DOHH2 (cell line): Measurements from ENCODE around the gene MCAT.

Experiments
- H3F3A ChIP-seq: fragments of 200-600 bp; sonication (generic), shearing (Covaris generic); 2 replicates; pipeline ENCODE4 v1.6.0; 2016; ENCODE audit warnings: antibody characterized with exemption, mild to moderate bottlenecking; ENCODE audit not compliant: control insufficient read depth, insufficient read depth
- H3K27ac ChIP-seq: fragments of 200-600 bp; sonication (generic); 2 replicates; pipeline ENCODE4 v1.5.1; 2014; ENCODE audit warnings: low read depth, mild to moderate bottlenecking, low read length, moderate library complexity
- H3K27me3 ChIP-seq: fragments of 200-600 bp; sonication (generic); 2 replicates; pipeline ENCODE4 v1.6.1; 2014; ENCODE audit warnings: mild to moderate bottlenecking, low read length, mixed read lengths; ENCODE audit not compliant: control insufficient read depth
- H3K36me3 ChIP-seq: fragments of 200-600 bp; sonication (generic); 2 replicates; pipeline ENCODE4 v1.6.1; 2014; ENCODE audit warnings: mild to moderate bottlenecking, low read length, moderate library complexity, mixed read lengths; ENCODE audit not compliant: control insufficient read depth
- H3K4me1 ChIP-seq: fragments of 200-600 bp; sonication (generic); 2 replicates; pipeline ENCODE4 v1.6.1; 2014; ENCODE audit warnings: mild to moderate bottlenecking, low read length, mixed read lengths; ENCODE audit not compliant: control insufficient read depth
- H3K4me2 ChIP-seq: fragments of 200-600 bp; sonication (generic); 2 replicates; pipeline ENCODE4 v1.6.0; 2014; ENCODE audit warnings: mild to moderate bottlenecking, low read length, moderate library complexity
- H3K4me3 ChIP-seq: fragments of 200-600 bp; sonication (generic); 2 replicates; pipeline ENCODE4 v1.5.1; 2014; ENCODE audit warnings: mild to moderate bottlenecking, low read length, mixed read lengths
- H3K79me2 ChIP-seq: fragments of 200-600 bp; sonication (generic); 2 replicates; pipeline ENCODE4 v1.6.1; 2014; ENCODE audit warnings: mild to moderate bottlenecking, low read length, mixed read lengths; ENCODE audit not compliant: control insufficient read depth
- H3K9me2 ChIP-seq: fragments of 200-600 bp; sonication (generic); replicated peaks from 2 replicates; pipeline ENCODE4 v1.6.1; 2014; ENCODE audit warnings: mild to moderate bottlenecking, low read length, mixed read lengths; ENCODE audit not compliant: control insufficient read depth
- H3K9me3 ChIP-seq: fragments of 200-600 bp; sonication (generic); 2 replicates; pipeline ENCODE4 v1.6.1; 2014; ENCODE audit warnings: antibody characterized with exemption, low read length, mixed read lengths; ENCODE audit not compliant: control insufficient read depth, insufficient read depth
- H4K20me1 ChIP-seq: fragments of 200-600 bp; sonication (generic); 2 replicates; pipeline ENCODE4 v1.6.0; 2014; ENCODE audit warnings: low read depth, mild to moderate bottlenecking, antibody characterized with exemption, low read length, moderate library complexity; ENCODE audit not compliant: control insufficient read depth, insufficient read depth
- EZH2phosphoT487 ChIP-seq: fragments of 200-600 bp; sonication (generic); IDR thresholded peaks from 2 replicates; pipeline ENCODE4 v1.6.1; 2017; ENCODE audit warnings: borderline replicate concordance, mild to moderate bottlenecking, antibody characterized with exemption, low read length, moderate library complexity, mixed read lengths
- TF ChIP-seq, protein P1 (sequence below): fragments of 200-600 bp; sonication (generic); IDR thresholded peaks from one replicate; pipeline ENCODE4 v1.5.1; 2014; ENCODE audit warnings: antibody characterized with exemption, mild to moderate bottlenecking, low read depth, low read length; ENCODE audit not compliant: poor library complexity, severe bottlenecking

Gene MCAT

DNA sequence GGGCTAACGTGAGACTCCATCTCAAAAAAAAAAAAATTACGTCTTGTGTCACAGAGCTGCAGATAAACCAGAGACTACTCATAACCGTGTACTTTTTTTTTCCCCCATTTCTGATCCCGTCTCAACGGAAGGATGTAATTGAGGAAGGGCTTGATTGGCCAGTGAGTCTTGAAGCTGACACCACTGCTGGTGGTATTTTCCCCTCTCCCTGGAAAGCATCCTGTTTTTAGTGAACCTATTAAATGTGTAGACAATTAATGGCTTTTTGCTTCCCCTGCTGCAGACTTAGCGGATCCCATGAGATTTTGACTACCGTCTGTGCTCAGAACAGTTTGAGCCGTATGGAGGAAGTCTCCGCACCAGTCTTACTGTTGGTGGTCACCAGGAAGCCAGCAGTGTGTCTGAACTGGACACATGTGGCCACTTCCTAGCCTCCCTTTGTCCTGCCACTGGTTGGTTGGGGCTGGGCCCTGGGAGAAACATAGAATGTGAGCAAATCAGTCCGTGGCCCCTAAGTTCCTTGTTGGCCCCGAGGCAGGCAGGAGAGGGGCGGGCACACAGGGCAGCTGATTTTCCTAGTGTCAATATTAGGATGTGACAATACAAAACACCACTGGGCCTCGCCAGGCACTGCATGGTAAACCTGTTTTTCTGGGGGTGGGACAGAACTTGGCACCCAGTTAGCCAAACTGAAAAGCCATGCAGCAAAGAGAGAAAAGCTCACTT lies 29.5 kb downstream of the MCAT start:
- H4K20me1 ChIP-seq, result no peaks in the 10 kb centered on the region
- H3K9me3 ChIP-seq, result no peaks in the 10 kb centered on the region
- peaks cover 66% of the 10 kb centered on the region for H3K27me3 ChIP-seq
- TF ChIP-seq, protein P1, sequence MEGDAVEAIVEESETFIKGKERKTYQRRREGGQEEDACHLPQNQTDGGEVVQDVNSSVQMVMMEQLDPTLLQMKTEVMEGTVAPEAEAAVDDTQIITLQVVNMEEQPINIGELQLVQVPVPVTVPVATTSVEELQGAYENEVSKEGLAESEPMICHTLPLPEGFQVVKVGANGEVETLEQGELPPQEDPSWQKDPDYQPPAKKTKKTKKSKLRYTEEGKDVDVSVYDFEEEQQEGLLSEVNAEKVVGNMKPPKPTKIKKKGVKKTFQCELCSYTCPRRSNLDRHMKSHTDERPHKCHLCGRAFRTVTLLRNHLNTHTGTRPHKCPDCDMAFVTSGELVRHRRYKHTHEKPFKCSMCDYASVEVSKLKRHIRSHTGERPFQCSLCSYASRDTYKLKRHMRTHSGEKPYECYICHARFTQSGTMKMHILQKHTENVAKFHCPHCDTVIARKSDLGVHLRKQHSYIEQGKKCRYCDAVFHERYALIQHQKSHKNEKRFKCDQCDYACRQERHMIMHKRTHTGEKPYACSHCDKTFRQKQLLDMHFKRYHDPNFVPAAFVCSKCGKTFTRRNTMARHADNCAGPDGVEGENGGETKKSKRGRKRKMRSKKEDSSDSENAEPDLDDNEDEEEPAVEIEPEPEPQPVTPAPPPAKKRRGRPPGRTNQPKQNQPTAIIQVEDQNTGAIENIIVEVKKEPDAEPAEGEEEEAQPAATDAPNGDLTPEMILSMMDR, result no peak
- TF ChIP-seq EZH2phosphoT487, result no peak
- H3K4me2 ChIP-seq, result no peak overlapping the region
- peaks cover 47% of the 10 kb centered on the region for H3K4me1 ChIP-seq
- H3K27ac ChIP-seq, result no peak overlapping the region
- H3K79me2 ChIP-seq, result no peaks in the 10 kb centered on the region
- H3F3A ChIP-seq, result no peaks in the 10 kb centered on the region
- no peak overlapping the region for H3K4me3 ChIP-seq
- no peaks in the 10 kb centered on the region for H3K9me2 ChIP-seq
- H3K36me3 ChIP-seq, result no peaks in the 10 kb centered on the region

DNA sequence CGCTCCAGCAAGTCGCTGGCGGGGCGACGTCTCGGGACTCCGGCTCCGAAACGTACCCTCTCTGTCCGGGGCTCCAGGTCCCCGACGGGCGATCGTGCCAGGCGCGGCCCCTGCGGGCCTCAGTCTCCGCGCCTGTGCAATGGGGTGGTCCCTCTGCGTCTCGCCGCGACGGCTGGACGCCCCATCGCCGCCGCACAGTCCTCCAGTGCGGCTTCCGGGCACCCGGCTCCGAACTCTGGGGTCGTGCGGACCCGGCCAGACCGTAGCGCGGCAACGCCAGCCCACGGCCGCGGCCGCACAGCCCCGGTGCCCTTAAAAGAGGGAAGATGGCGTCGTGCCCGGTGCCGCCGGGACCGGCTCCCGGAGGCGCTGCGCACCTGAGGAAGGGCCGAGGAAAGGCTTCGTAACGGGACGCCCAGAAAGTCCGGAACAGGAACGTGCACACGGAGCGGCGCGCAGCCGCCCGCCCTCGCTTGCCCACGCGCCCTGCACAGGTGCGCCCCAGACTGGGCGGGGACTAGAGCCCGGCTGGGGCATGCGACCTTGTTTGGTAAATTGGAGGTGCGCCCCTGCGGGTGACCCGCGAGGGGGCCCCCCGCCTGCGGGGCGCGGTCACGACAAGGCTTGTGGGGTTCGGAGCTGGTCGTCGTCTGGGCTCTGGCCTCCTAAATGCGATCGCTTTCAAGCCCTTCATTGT lies 32.1 kb downstream of the MCAT start:
- H3K79me2 ChIP-seq, result no peaks in the 10 kb centered on the region
- no peak overlapping the region for H3K27ac ChIP-seq
- peak overlapping the region; percentile 98 for H3K4me2 ChIP-seq
- peaks cover 32% of the 10 kb centered on the region for H3K4me1 ChIP-seq
- H3K27me3 ChIP-seq, result peaks cover 62% of the 10 kb centered on the region
- H3K36me3 ChIP-seq, result no peaks in the 10 kb centered on the region
- H3K9me3 ChIP-seq, result no peaks in the 10 kb centered on the region
- H3K4me3 ChIP-seq, result peak overlapping the region; percentile 84
- no peaks in the 10 kb centered on the region for H4K20me1 ChIP-seq
- H3F3A ChIP-seq, result no peaks in the 10 kb centered on the region
- no peaks in the 10 kb centered on the region for H3K9me2 ChIP-seq
- TF ChIP-seq EZH2phosphoT487, result peak; percentile 84; the same call in 1 of the 2 replicates
- TF ChIP-seq, protein P1, result no peak

DNA sequence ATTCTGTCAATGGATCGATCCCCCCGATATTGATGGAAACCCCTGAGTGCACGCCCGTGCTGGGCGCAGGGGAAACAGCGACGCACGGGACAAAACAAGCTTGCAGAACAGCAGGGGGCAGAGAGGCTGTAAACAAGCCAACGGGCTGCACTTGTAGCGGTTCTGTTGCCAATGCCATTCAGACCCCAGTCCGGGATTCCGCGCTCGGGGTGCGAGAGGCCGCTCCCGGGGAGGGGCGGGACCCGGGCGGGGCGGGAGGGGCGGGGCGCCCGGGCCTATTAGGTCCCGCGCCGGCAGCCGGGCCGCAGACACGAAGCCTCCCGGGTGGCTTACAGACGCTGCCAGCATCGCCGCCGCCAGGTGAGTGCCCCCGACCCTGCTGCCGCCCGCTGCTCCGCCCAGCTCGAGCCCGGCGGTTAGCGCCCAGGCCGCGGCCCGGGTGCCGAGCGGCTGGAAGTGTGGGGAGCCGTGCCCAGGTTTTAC lies 32.7 kb downstream of the MCAT start, which contains the start of gene BIK:
Gene BIK, plus strand, starts transcription at position 307 of the 483 bp plus-strand sequence. CDS start 13,273 bp downstream, outside the sequence.
- no peak for TF ChIP-seq EZH2phosphoT487
- TF ChIP-seq, protein P1, result peak; percentile 43
- no peaks in the 10 kb centered on the region for H3F3A ChIP-seq
- no peaks in the 10 kb centered on the region for H4K20me1 ChIP-seq
- H3K9me2 ChIP-seq, result no peaks in the 10 kb centered on the region
- H3K4me3 ChIP-seq, result peak within 1 kb of the TSS; percentile 84
- no peak within 1 kb of the TSS for H3K27ac ChIP-seq
- H3K79me2 ChIP-seq, result no peaks in the 10 kb centered on the region
- H3K27me3 ChIP-seq, result peaks cover 59% of the 10 kb centered on the region
- no peaks in the 10 kb centered on the region for H3K36me3 ChIP-seq
- peaks cover 26% of the 10 kb centered on the region for H3K4me1 ChIP-seq
- peak within 1 kb of the TSS; percentile 98 for H3K4me2 ChIP-seq
- H3K9me3 ChIP-seq, result no peaks in the 10 kb centered on the region
